ENCODE measurements around the gene ACTN3. TPM values are rescaled to one million over a fixed set of nuclear protein-coding genes. Genes with fewer than 3 reads are reported as not detected.
A peak's percentile ranks its signal among the peaks of the same experiment; 100 is the strongest.

Gene ACTN3
- total RNA-seq, 2 experiments from 2014 or later: 0.14 to 0.22 TPM

GRCh38 chr11:66562907-66563583 is 16.3 kb downstream of the ACTN3 start:
- Histone ChIP-seq H3K27ac (ENCODE audit: low read depth in 1 of 2, low read length in 2 of 2) (no peak overlapping the region), H3K4me1 (ENCODE audit: insufficient read depth, low read length) (peaks cover 15% of the 10 kb centered on the region), H3K9me3 (ENCODE audit: control insufficient read depth in 1 of 2, insufficient read depth in 1 of 2, low read length in 2 of 2) (no peaks in the 10 kb centered on the region), H3K4me3 (ENCODE audit: low read length) (no peak overlapping the region), H3K27me3 (ENCODE audit: control insufficient read depth in 1 of 2, insufficient read depth in 2 of 2, low read length in 2 of 2) (peaks cover 0 to 4% of the 10 kb centered on the region in 2 experiments), H3K36me3 (ENCODE audit: insufficient read depth, low read length) (no peaks in the 10 kb centered on the region)
- Mint-ChIP-seq H3K4me1 (ENCODE audit: low read depth) (peaks cover 5% of the 10 kb centered on the region), H3K9me3 (no peaks in the 10 kb centered on the region), H3K27ac (no peak overlapping the region), H3K27me3 (peaks cover 8% of the 10 kb centered on the region), H3K4me3 (no peak overlapping the region), H3K36me3 (ENCODE audit: low read depth) (no peaks in the 10 kb centered on the region)
- intact Hi-C loops (cut with DNase I, micrococcal nuclease): no loop called here
- no peak for DNase-seq
- CTCF ChIA-PET: no interaction called here
- no peak for TF ChIP-seq CTCF (IDR thresholded peaks at IDR 0.05)
- no peak for ATAC-seq (ENCODE audit: poor library complexity)
- POLR2A ChIA-PET: interaction anchor here (0.6 to 1.6 kb wide), 3 partner anchors 10 to 51 kb away, joined by 3 to 7 read pairs (median 3); partner anchors contain the start of genes ACTN3 and ZDHHC24

- CTCF ChIA-PET: no interaction called here
Measured at GRCh38 chr11:66563832-66564231, 17.1 kb downstream of the ACTN3 start.

GRCh38 chr11:66564538-66564937 is 17.8 kb downstream of the ACTN3 start:
- Mint-ChIP-seq H3K4me3 (peak overlapping the region; percentile 68), H3K9me3 (no peaks in the 10 kb centered on the region), H3K27me3 (no peaks in the 10 kb centered on the region), H3K4me1 (ENCODE audit: low read depth) (no peaks in the 10 kb centered on the region), H3K27ac (no peak overlapping the region), H3K36me3 (ENCODE audit: low read depth) (no peaks in the 10 kb centered on the region)
- TF ChIP-seq CTCF (IDR thresholded peaks at IDR 0.05): no peak
- no peaks in the 10 kb centered on the region for H3K27me3 ChIP-seq (ENCODE audit: control insufficient read depth in 1 of 2, insufficient read depth in 2 of 2, low read length in 2 of 2)
- ATAC-seq (ENCODE audit: poor library complexity): no peak
- no peaks in the 10 kb centered on the region for H3K36me3 ChIP-seq (ENCODE audit: insufficient read depth, low read length)
- POLR2A ChIA-PET: no interaction called here
- no peak overlapping the region for H3K27ac ChIP-seq (ENCODE audit: low read depth in 1 of 2, low read length in 2 of 2)
- CTCF ChIA-PET: no interaction called here
- DNase-seq: no peak
- intact Hi-C loops (cut with DNase I, micrococcal nuclease): no loop called here
- no peaks in the 10 kb centered on the region for H3K9me3 ChIP-seq (ENCODE audit: control insufficient read depth in 1 of 2, insufficient read depth in 1 of 2, low read length in 2 of 2)
- H3K4me1 ChIP-seq (ENCODE audit: insufficient read depth, low read length): peaks cover 12% of the 10 kb centered on the region
- no peak overlapping the region for H3K4me3 ChIP-seq (ENCODE audit: low read length)

More at GRCh38 chr11:66563832-66564231, 17.1 kb downstream of the ACTN3 start:
- Mint-ChIP-seq H3K27me3 (peaks cover 3% of the 10 kb centered on the region), H3K36me3 (ENCODE audit: low read depth) (no peaks in the 10 kb centered on the region), H3K4me3 (no peak overlapping the region), H3K4me1 (ENCODE audit: low read depth) (peaks cover 2% of the 10 kb centered on the region), H3K27ac (no peak overlapping the region), H3K9me3 (no peaks in the 10 kb centered on the region)
- ATAC-seq (ENCODE audit: poor library complexity) (no peak), DNase-seq (no peak)
- no peak for TF ChIP-seq CTCF (IDR thresholded peaks at IDR 0.05)
- H3K27ac ChIP-seq (ENCODE audit: low read depth in 1 of 2, low read length in 2 of 2): no peak overlapping the region
- POLR2A ChIA-PET: interaction anchor here (0.6 kb wide), 1 partner anchor 52 kb away, joined by 3 read pairs; no protein-coding TSS in a partner anchor
- intact Hi-C loops (cut with DNase I, micrococcal nuclease): no loop called here
- no peaks in the 10 kb centered on the region for H3K9me3 ChIP-seq (ENCODE audit: control insufficient read depth in 1 of 2, insufficient read depth in 1 of 2, low read length in 2 of 2)
- H3K4me1 ChIP-seq (ENCODE audit: insufficient read depth, low read length): peaks cover 17% of the 10 kb centered on the region
- no peaks in the 10 kb centered on the region for H3K36me3 ChIP-seq (ENCODE audit: insufficient read depth, low read length)
- peaks cover 0 to under 1% of the 10 kb centered on the region in 2 experiments for H3K27me3 ChIP-seq (ENCODE audit: control insufficient read depth in 1 of 2, insufficient read depth in 2 of 2, low read length in 2 of 2)
- H3K4me3 ChIP-seq (ENCODE audit: low read length): no peak overlapping the region

Measured in CD4-positive, alpha-beta T cell (primary cell).